Thoracic aorta (tissue), 2 donors: ENCODE results near the gene CNNM1. TPM values are rescaled to one million over a fixed set of nuclear protein-coding genes. Genes with fewer than 3 reads are reported as not detected.

Experiments
- ATAC-seq: fragments of 150-250 bp; one replicate; pipeline ENCODE4 v1.8.0; 2017; ENCODE audit warnings: low read depth; ENCODE audit not compliant: insufficient number of reproducible peaks, low FRiP score
- DNase-seq: peaks from one replicate; pipeline ENCODE4 v3.0.0-alpha.2; 2020; ENCODE audit warnings: low spot score
- H3K27ac ChIP-seq, 2 donors: fragments of 200-600 bp; sonication (generic); 1 replicate in 1 of 2; 2 replicates in 1 of 2; pipeline ENCODE4 v1.5.1; 2016; ENCODE audit warnings: mild to moderate bottlenecking in 2 of 2, moderate library complexity in 2 of 2
- H3K27me3 ChIP-seq: fragments of 200-600 bp; sonication (generic); replicated peaks from 2 replicates; pipeline ENCODE4 v1.6.0; 2016; ENCODE audit warnings: mild to moderate bottlenecking; ENCODE audit not compliant: insufficient read depth
- H3K36me3 ChIP-seq: fragments of 200-600 bp; sonication (generic); one replicate; pipeline ENCODE4 v1.5.1; 2016
- H3K4me1 ChIP-seq, 2 donors: fragments of 200-600 bp; sonication (generic); 1 replicate in 1 of 2; 2 replicates in 1 of 2; pipeline versions ENCODE4 v1.5.1 to v1.6.0; 2016; ENCODE audit warnings: low read depth in 2 of 2, mild to moderate bottlenecking in 1 of 2; ENCODE audit not compliant: control insufficient read depth in 1 of 2
- H3K4me3 ChIP-seq: fragments of 200-600 bp; sonication (generic); 2 replicates; pipeline ENCODE4 v1.5.1; 2016; ENCODE audit warnings: mild to moderate bottlenecking
- H3K9me3 ChIP-seq: fragments of 200-600 bp; sonication (generic); 2 replicates; pipeline ENCODE4 v1.5.1; 2016
- CTCF ChIP-seq: fragments of 200-600 bp; sonication (generic); IDR thresholded peaks from one replicate; pipeline ENCODE4 v1.5.1; 2019; ENCODE audit warnings: antibody characterized with exemption
- total RNA-seq, 2 donors: library from RNA; depleted of rRNA; stranded (reverse); fragments of >200 nt; gene quantifications; one replicate each; pipeline versions ENCODE4 v1.1.0 to v1.2.3, GENCODE V29; 2016

CNNM1 gene
- total RNA-seq, 2 donors from 2014 or later: 0.35 to 0.68 TPM

- Histone ChIP-seq H3K4me3 (no peak overlapping the region), H3K9me3 (no peaks in the 10 kb centered on the region), H3K36me3 (no peaks in the 10 kb centered on the region), H3K4me1 (peaks cover 0 to 5% of the 10 kb centered on the region in 2 donors), H3K27me3 (no peaks in the 10 kb centered on the region), H3K27ac (no peak overlapping the region)
- ATAC-seq (no peak), DNase-seq (no peak)
- no peak for TF ChIP-seq CTCF
These were observed 16.2 kb downstream of the CNNM1 start for GRCh38 chr10:99345350-99345749.

GRCh38 chr10:99346247-99346646 is 17.1 kb downstream of the CNNM1 start:
- ATAC-seq (no peak), DNase-seq (no peak)
- no peak overlapping the region for H3K4me3 ChIP-seq
- no peak overlapping the region for H3K27ac ChIP-seq
- H3K9me3 ChIP-seq: no peaks in the 10 kb centered on the region
- H3K4me1 ChIP-seq: peaks cover 0 to 5% of the 10 kb centered on the region in 2 donors
- no peaks in the 10 kb centered on the region for H3K27me3 ChIP-seq
- no peaks in the 10 kb centered on the region for H3K36me3 ChIP-seq
- TF ChIP-seq CTCF: no peak

- Histone ChIP-seq H3K27ac (no peak overlapping the region), H3K4me3 (no peak overlapping the region), H3K36me3 (no peaks in the 10 kb centered on the region), H3K27me3 (no peaks in the 10 kb centered on the region), H3K4me1 (peaks cover 0 to 5% of the 10 kb centered on the region in 2 donors), H3K9me3 (no peaks in the 10 kb centered on the region)
- ATAC-seq (no peak), DNase-seq (no peak)
- TF ChIP-seq CTCF: no peak
These were observed 18.5 kb downstream of the CNNM1 start for GRCh38 chr10:99347672-99348071.

GRCh38 chr10:99353182-99353581 is 24.0 kb downstream of the CNNM1 start:
- H3K27me3 ChIP-seq: no peaks in the 10 kb centered on the region
- no peak for TF ChIP-seq CTCF
- no peak overlapping the region for H3K4me3 ChIP-seq
- ATAC-seq (no peak), DNase-seq (no peak)
- no peak overlapping the region for H3K27ac ChIP-seq
- no peaks in the 10 kb centered on the region for H3K9me3 ChIP-seq
- no peaks in the 10 kb centered on the region for H3K4me1 ChIP-seq
- no peaks in the 10 kb centered on the region for H3K36me3 ChIP-seq

- Histone ChIP-seq H3K4me3 (no peak overlapping the region), H3K4me1 (no peaks in the 10 kb centered on the region), H3K27me3 (no peaks in the 10 kb centered on the region), H3K36me3 (no peaks in the 10 kb centered on the region), H3K27ac (no peak overlapping the region), H3K9me3 (no peaks in the 10 kb centered on the region)
- ATAC-seq (no peak), DNase-seq (no peak)
- no peak for TF ChIP-seq CTCF
These were observed 28.5 kb downstream of the CNNM1 start for GRCh38 chr10:99357691-99358090.
